Mesothelial cell of epicardium (in vitro differentiated cells): Measurements from ENCODE around the gene BPIFB6. TPM values are rescaled to one million over a fixed set of nuclear protein-coding genes. Genes with fewer than 3 reads are reported as not detected.

ENCODE experiments used
- DNase-seq, 2 experiments: peaks; one replicate each; pipeline ENCODE4 v3.0.0; 2021; ENCODE audit warnings: low spot score in 2 of 2; ENCODE audit not compliant: unreplicated experiment in 2 of 2
- H3K27ac Mint-ChIP-seq: 2 replicates; pipeline ENCODE4 v1.8.0; 2021; ENCODE audit warnings: mixed read lengths
- H3K27me3 Mint-ChIP-seq: 2 replicates; pipeline ENCODE4 v1.8.0; 2021; ENCODE audit warnings: low read depth, mixed read lengths
- H3K36me3 Mint-ChIP-seq: 2 replicates; pipeline ENCODE4 v1.8.0; 2021; ENCODE audit warnings: mixed read lengths
- H3K4me1 Mint-ChIP-seq: 2 replicates; pipeline ENCODE4 v1.8.0; 2021; ENCODE audit warnings: mixed read lengths
- H3K4me3 Mint-ChIP-seq: 2 replicates; pipeline ENCODE4 v1.8.0; 2021; ENCODE audit warnings: mild to moderate bottlenecking, moderate library complexity, mixed read lengths
- H3K9me3 Mint-ChIP-seq: 2 replicates; pipeline ENCODE4 v1.8.0; 2021; ENCODE audit warnings: mixed read lengths
- total RNA-seq: library from RNA; stranded (reverse); gene quantifications from 3 replicates; pipeline ENCODE4 v1.2.1, GENCODE V29; 2021
- TF ChIP-seq, protein P1 (sequence below): fragments of 200-600 bp; sonication (generic); IDR thresholded peaks from one replicate; pipeline ENCODE4 v1.5.0; 2021; ENCODE audit warnings: antibody characterized with exemption; ENCODE audit not compliant: unreplicated experiment

BPIFB6 gene
- total RNA-seq, 1 donor from 2014 or later, result not detected

DNA sequence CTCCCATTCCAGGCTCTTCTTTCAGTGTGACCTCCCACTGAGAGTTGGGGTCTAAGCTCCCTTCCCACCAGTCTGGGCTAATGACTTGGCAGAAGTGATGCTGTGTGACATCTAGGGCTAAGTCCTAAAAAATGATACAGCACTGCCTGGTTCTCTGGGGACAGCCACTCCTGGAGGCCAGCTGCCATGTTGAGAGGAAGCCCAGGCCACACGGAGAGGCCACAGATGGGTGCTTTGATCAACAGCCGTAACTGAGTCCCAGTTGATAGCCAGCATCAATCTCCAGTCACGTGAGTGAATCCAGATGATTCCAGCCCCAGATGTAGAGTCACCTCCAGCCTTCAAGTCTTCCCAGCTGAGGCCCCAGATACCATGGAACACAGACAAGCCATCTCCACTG, 41.0 kb upstream of the BPIFB6 start:
- H3K36me3 Mint-ChIP-seq, result no peaks in the 10 kb centered on the region
- H3K27me3 Mint-ChIP-seq, result no peaks in the 10 kb centered on the region
- no peak overlapping the region for H3K27ac Mint-ChIP-seq
- H3K9me3 Mint-ChIP-seq, result peaks cover 11% of the 10 kb centered on the region
- H3K4me1 Mint-ChIP-seq, result no peaks in the 10 kb centered on the region
- TF ChIP-seq, protein P1, sequence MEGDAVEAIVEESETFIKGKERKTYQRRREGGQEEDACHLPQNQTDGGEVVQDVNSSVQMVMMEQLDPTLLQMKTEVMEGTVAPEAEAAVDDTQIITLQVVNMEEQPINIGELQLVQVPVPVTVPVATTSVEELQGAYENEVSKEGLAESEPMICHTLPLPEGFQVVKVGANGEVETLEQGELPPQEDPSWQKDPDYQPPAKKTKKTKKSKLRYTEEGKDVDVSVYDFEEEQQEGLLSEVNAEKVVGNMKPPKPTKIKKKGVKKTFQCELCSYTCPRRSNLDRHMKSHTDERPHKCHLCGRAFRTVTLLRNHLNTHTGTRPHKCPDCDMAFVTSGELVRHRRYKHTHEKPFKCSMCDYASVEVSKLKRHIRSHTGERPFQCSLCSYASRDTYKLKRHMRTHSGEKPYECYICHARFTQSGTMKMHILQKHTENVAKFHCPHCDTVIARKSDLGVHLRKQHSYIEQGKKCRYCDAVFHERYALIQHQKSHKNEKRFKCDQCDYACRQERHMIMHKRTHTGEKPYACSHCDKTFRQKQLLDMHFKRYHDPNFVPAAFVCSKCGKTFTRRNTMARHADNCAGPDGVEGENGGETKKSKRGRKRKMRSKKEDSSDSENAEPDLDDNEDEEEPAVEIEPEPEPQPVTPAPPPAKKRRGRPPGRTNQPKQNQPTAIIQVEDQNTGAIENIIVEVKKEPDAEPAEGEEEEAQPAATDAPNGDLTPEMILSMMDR, result no peak
- DNase-seq, result no peak
- H3K4me3 Mint-ChIP-seq, result no peak overlapping the region

DNA sequence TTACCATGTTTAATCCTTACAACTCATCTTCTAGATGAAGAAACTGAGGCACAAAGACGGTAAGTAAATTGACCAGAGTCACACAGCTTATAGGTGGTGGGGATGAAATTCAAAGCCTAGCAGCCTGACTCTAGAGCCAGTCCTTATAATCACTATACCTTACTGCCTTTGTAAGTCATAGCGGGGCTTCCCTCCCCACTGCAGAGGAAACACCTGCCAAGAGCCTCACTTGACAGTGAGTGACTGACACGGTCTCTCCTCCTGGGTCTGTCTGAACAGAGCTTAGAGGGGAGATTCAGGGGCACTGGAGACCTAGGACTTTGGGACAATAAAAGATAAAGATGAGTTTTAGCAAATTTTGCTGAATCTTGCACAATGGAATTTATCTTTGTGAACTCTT, 40.1 kb upstream of the BPIFB6 start:
- H3K4me3 Mint-ChIP-seq, result no peak overlapping the region
- TF ChIP-seq, protein P1, result no peak
- no peak overlapping the region for H3K27ac Mint-ChIP-seq
- H3K36me3 Mint-ChIP-seq, result no peaks in the 10 kb centered on the region
- peaks cover 13% of the 10 kb centered on the region for H3K9me3 Mint-ChIP-seq
- no peaks in the 10 kb centered on the region for H3K4me1 Mint-ChIP-seq
- no peak for DNase-seq
- no peaks in the 10 kb centered on the region for H3K27me3 Mint-ChIP-seq

DNA sequence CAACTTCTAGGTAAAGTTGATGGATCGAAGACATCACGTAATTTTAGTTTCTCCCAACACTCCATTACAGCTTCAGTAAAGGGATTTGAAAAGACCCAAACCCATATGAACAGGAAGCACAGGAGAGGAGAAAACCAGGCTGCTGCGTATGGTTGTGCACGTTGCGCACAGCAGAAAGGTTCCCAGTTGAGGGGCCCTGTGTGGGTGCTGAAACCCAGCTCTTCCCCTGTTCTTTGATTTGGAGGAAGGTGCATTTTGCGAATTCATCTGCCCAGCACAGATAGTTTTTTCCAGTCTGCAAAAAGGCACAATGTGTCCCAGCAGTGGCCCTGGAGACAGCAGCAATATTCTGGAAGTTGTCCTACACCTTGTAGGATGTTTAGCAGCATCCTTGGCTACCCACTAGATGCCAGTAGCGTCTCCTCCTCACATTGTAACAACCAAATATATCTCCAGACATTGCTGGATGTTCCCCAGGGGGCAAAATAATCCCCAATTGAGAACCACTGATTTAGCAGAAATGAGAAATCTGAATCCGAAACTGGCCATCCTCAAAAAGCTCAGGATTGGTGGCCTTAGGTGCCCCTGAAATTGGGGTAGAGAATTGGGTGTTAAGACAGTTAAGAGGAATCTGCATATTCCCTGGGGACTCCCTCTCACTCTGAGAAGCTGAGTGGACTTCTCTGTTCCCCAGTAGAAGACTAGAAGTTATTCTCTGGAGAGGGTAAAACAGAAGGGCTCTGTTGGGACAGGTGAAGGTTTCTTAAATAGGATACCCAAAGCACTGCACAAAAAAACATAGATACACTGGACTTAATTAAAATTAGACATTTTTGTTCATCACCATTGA, 39.4 kb upstream of the BPIFB6 start:
- no peak for DNase-seq
- H3K27ac Mint-ChIP-seq, result no peak overlapping the region
- peaks cover 13% of the 10 kb centered on the region for H3K9me3 Mint-ChIP-seq
- H3K4me3 Mint-ChIP-seq, result no peak overlapping the region
- TF ChIP-seq, protein P1, result no peak
- no peaks in the 10 kb centered on the region for H3K36me3 Mint-ChIP-seq
- H3K27me3 Mint-ChIP-seq, result peaks cover 3% of the 10 kb centered on the region
- H3K4me1 Mint-ChIP-seq, result no peaks in the 10 kb centered on the region

DNA sequence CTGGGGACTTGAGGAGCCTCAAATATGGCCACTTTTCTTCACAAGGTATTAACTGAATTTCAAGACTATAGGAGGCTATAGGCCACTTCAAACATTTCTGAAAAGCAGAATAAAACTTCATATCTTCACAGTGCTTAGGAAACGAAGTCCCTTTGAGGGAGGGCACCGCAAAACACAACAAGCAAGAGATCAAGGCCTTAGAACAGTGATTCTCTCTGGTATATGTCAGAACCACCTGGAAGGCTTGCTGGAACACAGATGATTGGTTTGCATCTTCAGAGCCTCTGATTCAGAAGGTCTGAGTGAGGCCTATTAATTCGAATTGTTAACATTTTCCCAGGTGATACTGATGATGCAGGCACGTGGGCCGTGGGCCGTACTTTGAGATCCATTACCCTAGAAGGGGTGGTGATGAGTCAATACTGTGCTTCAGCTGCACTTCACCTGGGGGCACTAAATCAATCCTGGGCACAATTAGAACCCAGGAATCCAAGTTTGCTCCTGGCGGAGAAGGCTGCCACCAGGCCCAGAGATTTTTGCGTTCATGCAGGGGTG, 37.9 kb upstream of the BPIFB6 start:
- H3K4me1 Mint-ChIP-seq, result no peaks in the 10 kb centered on the region
- no peak overlapping the region for H3K27ac Mint-ChIP-seq
- peaks cover 10% of the 10 kb centered on the region for H3K27me3 Mint-ChIP-seq
- TF ChIP-seq, protein P1, result no peak
- no peak for DNase-seq
- peaks cover 13% of the 10 kb centered on the region for H3K9me3 Mint-ChIP-seq
- no peak overlapping the region for H3K4me3 Mint-ChIP-seq
- no peaks in the 10 kb centered on the region for H3K36me3 Mint-ChIP-seq

- Mint-ChIP-seq H3K4me3 (no peak overlapping the region), H3K4me1 (no peaks in the 10 kb centered on the region), H3K36me3 (no peaks in the 10 kb centered on the region), H3K27me3 (peaks cover 21% of the 10 kb centered on the region), H3K27ac (no peak overlapping the region), H3K9me3 (peaks cover 13% of the 10 kb centered on the region)
- DNase-seq, result no peak
- TF ChIP-seq, protein P1, result no peak
Observed at GRCh38 chr20:32995802-32996201, 35.6 kb upstream of the BPIFB6 start.
